BE2C (cell line): ENCODE data around the gene IL22RA1.

Experiments used
- DNase-seq: peaks from one replicate; pipeline ENCODE4 v3.0.0-alpha.2; 2020
- H3K27me3 ChIP-seq: fragments of 250-450 bp; sonication (Bioruptor Pico); 2 replicates; pipeline ENCODE4 v1.5.1; 2020; ENCODE audit warnings: mild to moderate bottlenecking
- H3K36me3 ChIP-seq: fragments of 250-450 bp; sonication (Bioruptor Pico); 2 replicates; pipeline ENCODE4 v1.5.1; 2020; ENCODE audit warnings: mild to moderate bottlenecking
- H3K4me1 ChIP-seq: fragments of 250-450 bp; sonication (Bioruptor Pico); 2 replicates; pipeline ENCODE4 v1.5.1; 2020
- H3K4me3 ChIP-seq: 2 replicates; pipeline ENCODE4 v1.5.1; 2011; ENCODE audit warnings: low read depth, low read length
- H3K9me3 ChIP-seq: fragments of 250-450 bp; sonication (Bioruptor Pico); 2 replicates; pipeline ENCODE4 v1.5.1; 2020
- TF ChIP-seq, protein P1 (sequence below): IDR thresholded peaks from 2 replicates; pipeline ENCODE4 v1.5.1; 2012; ENCODE audit warnings: mild to moderate bottlenecking, low read depth, low read length

The IL22RA1 gene

DNA sequence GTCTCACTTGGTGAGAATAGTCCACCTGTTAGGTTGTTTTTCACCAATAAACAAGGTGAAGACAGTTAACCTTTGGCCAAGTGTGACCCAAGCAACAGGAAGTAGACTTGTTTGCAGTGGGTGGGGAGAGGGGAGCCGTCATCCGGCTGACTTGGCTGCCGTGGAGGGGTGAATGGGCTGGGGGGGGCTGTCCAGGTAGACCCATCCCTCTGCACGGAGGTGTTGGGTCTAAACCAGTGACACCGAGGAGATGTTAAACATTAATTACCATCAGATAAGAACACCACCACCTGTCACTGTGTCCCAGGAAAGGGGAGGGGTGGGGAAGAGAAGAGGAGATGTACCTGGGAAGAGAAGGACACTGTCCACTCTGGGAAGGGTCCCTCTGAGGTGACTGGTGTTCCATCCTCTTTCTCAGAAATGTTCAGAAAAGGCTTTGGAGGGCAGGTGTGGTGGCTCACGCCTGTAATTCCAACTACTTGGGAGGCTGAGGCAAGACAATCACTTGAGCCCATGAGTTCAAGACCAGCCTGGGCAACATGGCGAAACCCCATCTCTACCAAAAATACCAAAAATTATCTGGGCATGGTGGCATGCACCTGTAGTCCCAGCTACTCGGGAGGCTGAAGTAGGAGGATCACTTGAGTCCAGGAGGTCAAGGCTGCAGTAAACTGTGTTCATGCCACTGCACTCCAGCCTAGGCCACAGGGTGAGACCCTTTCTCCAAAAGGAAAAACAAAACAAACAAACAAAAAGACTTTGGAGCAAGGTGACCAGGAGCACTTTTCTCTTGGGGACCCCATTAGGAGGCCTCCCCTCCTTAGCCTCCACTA is 24.3 kb downstream of the IL22RA1 start:
- H3K4me3 ChIP-seq, result no peak overlapping the region
- no peak for DNase-seq
- no peaks in the 10 kb centered on the region for H3K36me3 ChIP-seq

DNA sequence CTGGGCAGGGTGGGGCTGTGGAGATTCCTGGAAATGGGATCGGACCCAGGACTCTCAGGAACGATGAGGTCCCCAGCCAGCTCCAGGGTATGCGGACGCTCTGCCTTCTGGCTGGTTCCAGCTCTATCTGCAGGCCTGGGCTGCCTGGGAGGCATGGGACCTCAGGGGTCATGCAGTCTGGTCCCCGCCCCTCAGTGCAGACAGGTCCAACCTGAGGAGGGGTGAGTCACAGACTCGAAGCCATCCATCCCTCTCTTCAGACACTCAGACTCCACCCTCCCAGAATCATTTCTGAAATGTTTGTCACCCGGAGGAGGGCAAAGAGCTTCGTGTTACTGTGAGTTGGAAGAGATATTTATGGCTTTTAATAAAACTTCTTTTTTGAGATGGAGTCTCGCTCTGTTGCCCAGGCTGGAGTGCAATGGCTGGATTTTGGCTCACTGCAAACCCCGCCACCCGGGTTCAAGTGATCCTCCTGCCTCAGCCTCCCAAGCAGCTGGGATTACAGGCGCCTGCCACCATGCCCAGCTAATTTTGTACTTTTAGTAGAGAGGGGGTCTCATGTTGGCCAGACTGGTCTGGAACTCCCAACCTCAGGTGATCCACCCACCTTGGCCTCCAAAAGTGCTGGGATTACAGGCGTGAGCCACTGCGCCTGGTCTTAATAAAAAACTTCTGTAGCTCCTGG is 25.1 kb downstream of the IL22RA1 start:
- H3K4me1 ChIP-seq, result no peaks in the 10 kb centered on the region
- H3K9me3 ChIP-seq, result no peaks in the 10 kb centered on the region
- H3K36me3 ChIP-seq, result no peaks in the 10 kb centered on the region
- no peak for DNase-seq
- H3K27me3 ChIP-seq, result no peaks in the 10 kb centered on the region
- H3K4me3 ChIP-seq, result no peak overlapping the region
- TF ChIP-seq, protein P1, sequence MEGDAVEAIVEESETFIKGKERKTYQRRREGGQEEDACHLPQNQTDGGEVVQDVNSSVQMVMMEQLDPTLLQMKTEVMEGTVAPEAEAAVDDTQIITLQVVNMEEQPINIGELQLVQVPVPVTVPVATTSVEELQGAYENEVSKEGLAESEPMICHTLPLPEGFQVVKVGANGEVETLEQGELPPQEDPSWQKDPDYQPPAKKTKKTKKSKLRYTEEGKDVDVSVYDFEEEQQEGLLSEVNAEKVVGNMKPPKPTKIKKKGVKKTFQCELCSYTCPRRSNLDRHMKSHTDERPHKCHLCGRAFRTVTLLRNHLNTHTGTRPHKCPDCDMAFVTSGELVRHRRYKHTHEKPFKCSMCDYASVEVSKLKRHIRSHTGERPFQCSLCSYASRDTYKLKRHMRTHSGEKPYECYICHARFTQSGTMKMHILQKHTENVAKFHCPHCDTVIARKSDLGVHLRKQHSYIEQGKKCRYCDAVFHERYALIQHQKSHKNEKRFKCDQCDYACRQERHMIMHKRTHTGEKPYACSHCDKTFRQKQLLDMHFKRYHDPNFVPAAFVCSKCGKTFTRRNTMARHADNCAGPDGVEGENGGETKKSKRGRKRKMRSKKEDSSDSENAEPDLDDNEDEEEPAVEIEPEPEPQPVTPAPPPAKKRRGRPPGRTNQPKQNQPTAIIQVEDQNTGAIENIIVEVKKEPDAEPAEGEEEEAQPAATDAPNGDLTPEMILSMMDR, result no peak

More for the DNA sequence above, 24.3 kb downstream of the IL22RA1 start:
- no peaks in the 10 kb centered on the region for H3K27me3 ChIP-seq
- H3K9me3 ChIP-seq, result no peaks in the 10 kb centered on the region
- H3K4me1 ChIP-seq, result no peaks in the 10 kb centered on the region
- TF ChIP-seq, protein P1, result no peak

DNA sequence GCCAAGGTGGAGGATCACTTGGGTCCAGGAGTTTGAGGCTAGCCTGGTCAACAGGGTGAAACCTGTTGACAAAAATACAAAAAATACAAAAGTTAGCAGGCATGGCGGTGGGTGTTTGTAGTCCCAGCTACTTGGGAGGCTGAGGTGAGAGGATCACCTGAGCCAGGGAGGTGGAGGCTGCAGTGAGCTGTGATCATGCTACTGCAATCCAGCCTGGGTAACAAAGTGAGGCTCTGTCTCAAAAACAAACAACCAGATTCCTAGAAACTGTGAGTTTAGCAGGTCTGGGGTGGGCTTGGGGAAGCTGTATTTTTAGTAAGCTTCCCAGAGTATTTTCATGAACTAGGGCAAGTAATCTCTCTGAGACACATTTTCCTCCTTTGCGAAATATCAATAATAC is 25.8 kb downstream of the IL22RA1 start:
- H3K36me3 ChIP-seq, result no peaks in the 10 kb centered on the region
- TF ChIP-seq, protein P1, result no peak

GRCh38 chr1:24114753-24115152 is 28.2 kb downstream of the IL22RA1 start:
- DNase-seq, result no peak
- TF ChIP-seq, protein P1, result no peak
- no peaks in the 10 kb centered on the region for H3K4me1 ChIP-seq

More for the DNA sequence above, 25.8 kb downstream of the IL22RA1 start:
- no peak for DNase-seq
- Histone ChIP-seq H3K4me1 (no peaks in the 10 kb centered on the region), H3K4me3 (no peak overlapping the region), H3K9me3 (no peaks in the 10 kb centered on the region), H3K27me3 (no peaks in the 10 kb centered on the region)

GRCh38 chr1:24113641-24114033 is 29.3 kb downstream of the IL22RA1 start:
- no peak overlapping the region for H3K4me3 ChIP-seq
- H3K9me3 ChIP-seq, result no peaks in the 10 kb centered on the region
- no peak for DNase-seq
- H3K4me1 ChIP-seq, result no peaks in the 10 kb centered on the region
- no peaks in the 10 kb centered on the region for H3K36me3 ChIP-seq
- H3K27me3 ChIP-seq, result no peaks in the 10 kb centered on the region
- TF ChIP-seq, protein P1, result no peak

More at GRCh38 chr1:24114753-24115152, 28.2 kb downstream of the IL22RA1 start:
- Histone ChIP-seq H3K27me3 (no peaks in the 10 kb centered on the region), H3K36me3 (no peaks in the 10 kb centered on the region), H3K4me3 (no peak overlapping the region), H3K9me3 (no peaks in the 10 kb centered on the region)
